SHP77 (cell line): ENCODE data around the gene GPR108.
A peak's percentile ranks its signal among the peaks of the same experiment; 100 is the strongest.
"Not testable (repeated sequence)": the region's sequence is repeated elsewhere in the genome, so short reads cannot be mapped to it uniquely, and the experiment has no call there.

Experiments used
- DNase-seq, 2 experiments: peaks; one replicate each; lab custom pipeline; 2025; lab: John Stamatoyannopoulos, UW

Gene GPR108

GRCh38 chr19:6761053-6761676 is 23.8 kb upstream of the GPR108 start:
- DNase-seq = no peak

GRCh38 chr19:6760606-6761005 is 23.2 kb upstream of the GPR108 start:
- no peak for DNase-seq

- DNase-seq = no peak
These were observed 17.5 kb upstream of the GPR108 start for GRCh38 chr19:6754653-6755463.

GRCh38 chr19:6754136-6754535 is 16.8 kb upstream of the GPR108 start:
- DNase-seq = no peak

DNA sequence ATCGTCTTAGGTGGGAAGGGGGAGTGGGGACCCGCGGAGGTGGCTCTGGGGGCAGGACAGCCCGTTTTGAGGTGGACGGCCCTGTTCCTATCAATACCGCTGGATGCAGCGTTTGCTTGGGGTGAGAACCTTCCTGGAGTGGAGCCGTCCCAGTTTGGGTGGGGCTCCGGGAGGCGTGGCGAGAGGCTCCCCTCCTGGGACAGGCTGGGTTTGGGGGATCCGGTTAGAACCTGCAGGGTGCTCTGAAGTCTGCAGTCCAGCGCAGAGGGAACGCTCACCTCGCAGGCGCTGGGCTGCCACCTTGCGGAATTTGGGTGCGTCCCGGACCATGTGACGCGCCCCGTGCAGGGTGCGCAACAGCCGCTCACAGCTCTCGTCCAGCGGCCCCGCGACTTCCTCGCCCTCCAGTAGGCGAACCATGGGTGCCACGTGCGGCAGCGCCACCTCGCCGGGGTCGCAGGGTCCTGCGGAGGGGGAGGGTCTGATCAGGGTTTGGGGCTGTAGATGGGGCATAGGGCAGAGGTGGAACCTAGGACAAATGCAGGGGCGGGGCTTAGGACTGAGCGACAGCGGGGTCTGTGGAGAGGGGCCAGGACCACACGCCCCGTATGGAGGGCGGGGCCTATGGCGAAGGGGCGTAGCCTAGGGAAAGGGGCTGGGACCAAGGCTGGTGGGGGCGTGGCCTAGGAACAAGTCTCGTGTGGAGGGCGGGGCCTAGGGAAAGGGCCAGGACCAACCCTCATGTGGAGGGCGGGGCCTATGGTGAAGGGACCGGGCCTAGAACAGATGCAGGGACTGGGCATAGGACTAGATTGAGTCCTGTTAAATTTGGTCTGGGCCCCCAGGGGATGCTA is 16.0 kb upstream of the GPR108 start:
- no peak for DNase-seq

DNA sequence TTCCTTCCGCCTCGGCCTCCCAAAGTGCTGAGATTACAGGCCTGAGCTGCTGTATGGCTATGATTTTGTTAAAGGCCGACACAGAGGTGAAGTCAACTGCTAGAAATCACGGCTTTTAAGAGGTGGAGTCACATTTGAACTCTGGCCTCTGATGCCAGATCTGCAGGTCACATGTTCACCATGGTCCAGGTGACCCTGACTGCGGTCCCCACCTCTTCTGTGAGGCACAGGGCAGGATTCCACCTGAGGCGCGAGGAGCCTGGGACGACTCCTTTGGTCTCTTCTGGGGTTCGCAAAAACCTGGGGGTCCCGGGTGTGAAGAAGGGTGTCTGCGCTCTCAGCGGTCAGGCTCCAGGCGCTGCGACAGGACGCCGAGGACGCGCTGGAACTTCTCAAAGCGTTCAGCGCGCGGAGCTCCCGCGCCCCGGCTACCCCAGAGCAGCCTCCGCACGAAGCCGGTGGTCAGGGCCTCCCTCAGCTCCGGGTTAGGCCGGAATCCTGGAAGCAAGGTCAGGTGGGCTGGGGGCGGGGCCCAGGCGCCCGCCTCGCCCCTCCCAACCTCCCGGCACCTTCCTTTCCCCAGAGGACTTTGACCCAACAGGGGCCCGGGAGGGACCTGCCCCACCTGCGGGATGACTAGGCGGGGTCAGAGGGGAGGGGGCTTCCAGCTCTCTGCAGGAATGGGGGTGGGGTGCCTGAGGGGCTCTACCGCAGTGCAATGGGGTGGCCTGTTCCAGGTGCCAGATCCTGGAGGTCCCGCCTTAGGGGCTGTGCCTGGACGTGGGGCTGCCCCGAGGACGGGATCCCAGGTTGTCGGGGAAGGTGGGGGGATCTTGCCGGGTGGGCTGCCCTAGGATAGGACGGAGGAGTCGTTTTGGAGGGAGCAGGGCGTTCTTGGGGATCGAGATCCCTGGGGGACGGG is 15.1 kb upstream of the GPR108 start:
- DNase-seq = no peak

GRCh38 chr19:6751189-6751588 is 13.8 kb upstream of the GPR108 start:
- DNase-seq = no peak

DNA sequence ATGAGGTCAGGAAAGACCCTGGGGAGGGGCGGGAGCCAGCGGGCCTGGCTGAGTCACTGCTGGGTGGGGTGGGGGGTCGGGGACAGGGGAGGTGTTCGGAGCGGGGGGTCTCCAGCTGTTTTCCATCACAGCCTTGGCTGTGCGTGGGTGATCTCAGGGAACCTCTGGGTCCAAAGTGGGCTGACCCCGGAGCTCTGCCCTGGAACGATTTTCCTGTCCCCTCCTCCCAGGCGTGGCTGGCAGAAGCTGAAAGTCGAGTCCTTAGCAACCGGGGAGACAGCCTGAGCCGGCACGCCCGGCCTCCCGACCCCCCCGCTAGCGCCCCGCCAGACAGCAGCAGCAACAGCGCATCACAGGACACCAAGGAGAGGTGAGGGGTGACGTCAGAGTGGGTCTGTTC is 12.7 kb upstream of the GPR108 start:
- DNase-seq = no peak

GRCh38 chr19:6748543-6748942 is 11.2 kb upstream of the GPR108 start:
- not testable (repeated sequence) for DNase-seq

DNA sequence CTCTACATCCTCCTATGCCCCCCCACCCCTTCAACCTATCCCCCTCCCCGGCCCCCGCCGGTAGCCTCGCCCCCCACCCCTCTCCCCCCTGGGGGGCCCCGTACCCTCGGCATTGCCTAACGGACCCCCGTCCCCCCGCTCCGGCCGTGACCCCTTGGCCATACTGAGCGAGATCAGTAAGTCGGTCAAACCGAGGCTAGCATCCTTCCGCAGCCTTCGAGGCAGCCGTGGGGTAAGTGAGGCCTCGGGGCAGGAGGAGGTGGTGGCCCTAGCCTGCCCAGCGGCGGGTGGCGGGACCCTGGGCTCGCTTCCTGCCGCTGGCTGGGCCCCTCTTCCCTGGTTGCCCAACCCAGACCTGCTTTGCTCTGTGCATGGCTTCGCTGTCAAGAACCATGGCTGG is 8.6 kb upstream of the GPR108 start:
- DNase-seq = no peak

DNA sequence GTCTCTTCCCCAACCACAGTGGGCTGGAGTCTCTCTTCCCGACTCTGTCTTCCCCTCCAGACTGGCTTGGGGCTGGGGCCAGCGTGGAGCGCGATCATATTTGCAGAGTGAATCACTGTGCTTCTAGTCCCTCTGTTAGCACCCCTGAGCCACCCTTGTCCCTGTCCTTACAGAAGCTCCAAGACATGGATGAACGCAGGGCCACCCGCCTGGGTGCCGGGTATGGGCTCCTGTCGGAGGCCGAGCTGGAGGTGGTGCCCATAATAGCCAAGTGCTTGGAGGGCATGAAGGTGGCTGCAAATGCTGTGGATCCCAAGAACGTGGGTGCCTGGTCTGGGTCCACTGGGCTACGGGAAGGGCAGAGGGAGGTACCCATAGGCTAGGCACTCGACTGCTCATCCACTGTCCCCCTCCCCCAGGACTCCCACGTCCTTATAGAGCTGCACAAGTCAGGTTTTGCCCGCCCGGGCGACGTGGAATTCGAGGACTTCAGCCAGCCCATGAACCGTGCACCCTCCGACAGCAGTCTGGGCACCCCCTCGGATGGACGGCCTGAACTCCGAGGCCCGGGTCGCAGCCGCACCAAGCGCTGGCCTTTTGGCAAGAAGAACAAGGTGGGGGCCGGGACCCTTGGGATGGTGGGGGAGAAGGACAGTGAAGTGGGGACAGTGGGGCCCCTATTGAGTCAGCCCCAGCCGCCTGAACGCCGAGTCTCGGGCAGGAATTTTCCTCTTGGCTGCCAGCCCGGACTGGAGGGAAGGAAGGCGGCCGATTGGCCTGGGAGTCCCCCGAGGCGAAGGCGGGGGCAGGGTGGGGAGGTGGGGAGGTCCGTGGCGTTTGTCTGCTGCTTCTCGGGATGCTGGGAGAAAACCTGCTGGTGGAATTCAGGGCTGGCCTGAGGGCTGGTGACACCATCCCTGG is 7.3 kb upstream of the GPR108 start:
- no peak for DNase-seq

GRCh38 chr19:6743714-6744380 is 6.5 kb upstream of the GPR108 start:
- DNase-seq = no peak

- no peak for DNase-seq
These were observed 5.7 kb upstream of the GPR108 start for GRCh38 chr19:6743066-6743465.

- peak in 1 of 2 experiments; percentile 22 for DNase-seq
These were observed 3.4 kb upstream of the GPR108 start for GRCh38 chr19:6740589-6741343.

DNA sequence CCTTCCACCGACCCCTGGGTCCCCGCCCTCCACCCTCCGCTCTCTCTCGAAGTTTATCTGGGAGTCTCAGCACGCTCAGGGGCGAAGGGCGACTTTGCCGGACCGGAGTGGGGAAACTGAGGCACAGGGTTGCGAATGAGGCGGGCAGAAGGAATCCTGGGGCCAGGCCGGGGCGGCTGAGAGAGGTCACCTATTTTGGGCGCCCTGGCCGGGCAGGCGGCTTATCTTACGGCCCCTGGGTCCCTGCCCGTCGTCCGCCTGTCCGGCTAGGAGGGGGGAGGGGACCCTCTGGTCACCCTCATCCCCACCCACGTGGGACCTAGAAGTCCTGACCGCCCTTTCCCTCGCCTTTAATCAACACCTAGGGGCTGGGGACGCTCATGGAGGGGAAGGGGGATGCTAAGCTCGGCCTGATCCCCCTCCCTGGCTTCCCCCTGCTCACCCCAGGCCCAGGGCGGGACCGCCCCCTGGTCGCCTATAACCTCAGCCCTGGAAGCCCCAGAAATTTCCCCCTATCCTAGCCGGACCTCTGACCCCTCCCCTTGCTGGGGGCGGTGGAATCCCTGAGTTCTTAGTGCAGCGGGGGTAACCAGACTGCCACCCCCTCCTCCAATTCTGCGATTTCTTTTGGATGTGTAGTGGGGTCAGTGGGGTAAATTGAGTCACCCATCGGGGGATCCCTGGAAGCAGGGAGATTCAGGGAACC is 2.7 kb upstream of the GPR108 start:
- DNase-seq = no peak

GRCh38 chr19:6739390-6739882 is 2.1 kb upstream of the GPR108 start, which contains the start of gene TRIP10:
TSS of gene TRIP10 (plus strand) at chr19:6739680. CDS start at chr19:6739762, 82 bp downstream.
- peak; percentile 50 to 58 for DNase-seq

- peak in 1 of 2 experiments; percentile 39 for DNase-seq
These were observed 1.5 kb upstream of the GPR108 start for GRCh38 chr19:6738787-6739389.
